Heart right ventricle (tissue), 16 donors: ENCODE data around the gene CEACAM19. TPM values are rescaled to one million over a fixed set of nuclear protein-coding genes. Genes with fewer than 3 reads are reported as not detected.

Experiments
- ATAC-seq, 8 donors: fragments of 200-7000 bp; cut with Tn5 transposase; one replicate each; pipeline ENCODE4 v1.9.1; 2020; ENCODE audit warnings: mild to moderate bottlenecking in 8 of 8, moderate library complexity in 8 of 8, moderate number of reproducible peaks in 1 of 8
- DNase-seq, 2 donors: peaks; one replicate each; pipeline ENCODE4 v3.0.0-alpha.2; 2020
- H3K27ac ChIP-seq, 10 donors: fragments of 200-600 bp; sonication (generic) in 2 of 10; one replicate each; pipeline versions ENCODE4 v1.5.0 to v1.8.0; 2020 to 2022; ENCODE audit warnings: mild to moderate bottlenecking in 3 of 10
- H3K27me3 ChIP-seq, 7 donors: fragments of 200-600 bp; one replicate each; pipeline ENCODE4 v1.8.0; 2021 to 2022; ENCODE audit warnings: mild to moderate bottlenecking in 2 of 7
- H3K36me3 ChIP-seq, 9 donors: fragments of 200-600 bp; sonication (generic) in 1 of 9; one replicate each; pipeline versions ENCODE4 v1.5.0 to v1.8.0; 2020 to 2022; ENCODE audit warnings: mild to moderate bottlenecking in 2 of 9
- H3K4me1 ChIP-seq, 9 donors: fragments of 200-600 bp; sonication (generic) in 1 of 9; one replicate each; pipeline versions ENCODE4 v1.5.0 to v1.8.0; 2020 to 2022; ENCODE audit warnings: mild to moderate bottlenecking in 4 of 9
- H3K4me3 ChIP-seq, 10 donors: fragments of 200-600 bp; sonication (generic) in 2 of 10; one replicate each; pipeline versions ENCODE4 v1.5.0 to v1.8.0; 2020 to 2022; ENCODE audit warnings: mild to moderate bottlenecking in 7 of 10, moderate library complexity in 2 of 10
- H3K9me3 ChIP-seq, 11 donors: fragments of 200-600 bp in 10 of 11; sonication (generic) in 2 of 11; one replicate each; pipeline versions ENCODE4 v1.5.0 to v1.8.0; 2013 to 2022; ENCODE audit warnings: mild to moderate bottlenecking in 2 of 11, control low read depth in 1 of 11, moderate library complexity in 1 of 11
- WGBS, 2 donors: extraction: QIAGEN DNeasy Blood & Tissue Kit; methylation state at CpG; one replicate each; pipeline ENCODE4 v1.1.7; 2013; ENCODE audit warnings: inconsistent platforms in 1 of 2; 5-methylcytosine and 5-hydroxymethylcytosine counted together
- intact Hi-C, 10 donors: fragments of 100-400 bp; cut with DNase I; formaldehyde crosslinking; loops; one replicate each; pipeline versions ENCODE4 v1.11.1 to v1.14.2; 2022
- polyA plus RNA-seq, 2 donors: library from polyadenylated mRNA; stranded (reverse); fragments of 200-250 nt; gene quantifications; one replicate each; pipeline ENCODE4 v1.2.3, GENCODE V29; 2013
- total RNA-seq, 10 donors: library from RNA; stranded (reverse); fragmentation: NEBNext Ultra II Directional in 3 of 10; extraction: Animal tissue kit (Norgen Biotek cat#: 25700) in 3 of 10; gene quantifications; one replicate each; pipeline versions ENCODE4 v1.2.1 to v1.2.4, GENCODE V29; 2021 to 2023
- TF ChIP-seq, protein P1 (sequence below), 9 donors: fragments of 200-600 bp; sonication (generic) in 2 of 9; IDR thresholded peaks; one replicate each; pipeline versions ENCODE4 v1.5.0 to v1.8.0; 2021 to 2022; ENCODE audit warnings: antibody characterized with exemption in 9 of 9, mild to moderate bottlenecking in 5 of 9, moderate library complexity in 1 of 9
- donor health status: Arrhythmogenic right ventricular cardiomyopathy.
- donor health status: ischemic (EF 13 %, LVEDD 7.1; RV severe dilation, severe dysfunction).
- donor health status: healthy with polysubstance abuse.
- donor health status: DM: no; HTN: yes; CAD: no.
- donor health status: DM: no; HTN: no; CAD: no.
- donor health status: ischemic (EF 25% LVEDD 6.9; RV normal size, moderate dysfunction).
- donor health status: ischemic (EF 25% LVEDD 5.7; RV mildly dilated, moderate dysfunction).
- donor health status: healthy.
- donor health status: DM: yes; HTN: yes; CAD: no.
- donor health status: Ischemic cardiomyopathy.
- donor health status: ischemic (EF 35%, LVEDD 5.7; RV mildly dilated, moderate dysfunction).
- donor health status: nonischemic (EF 11% LVEDD 7.7; RV severe dilation, severe dysfunction).
- donor health status: DM: yes; HTN: yes; CAD: no.
- donor health status: PGD.
- donor health status: ischemic (EF 29% LVEDD 5.4; RV normal size, mild dysfunction).
- donor health status: nonischemic (EF 23%, LVEDD 6.1; RV moderate dilation, normal function).

The CEACAM19 gene
- total and polyA plus RNA-seq, 12 donors: 3.3 to 36.8 (median 5.5) TPM

DNA sequence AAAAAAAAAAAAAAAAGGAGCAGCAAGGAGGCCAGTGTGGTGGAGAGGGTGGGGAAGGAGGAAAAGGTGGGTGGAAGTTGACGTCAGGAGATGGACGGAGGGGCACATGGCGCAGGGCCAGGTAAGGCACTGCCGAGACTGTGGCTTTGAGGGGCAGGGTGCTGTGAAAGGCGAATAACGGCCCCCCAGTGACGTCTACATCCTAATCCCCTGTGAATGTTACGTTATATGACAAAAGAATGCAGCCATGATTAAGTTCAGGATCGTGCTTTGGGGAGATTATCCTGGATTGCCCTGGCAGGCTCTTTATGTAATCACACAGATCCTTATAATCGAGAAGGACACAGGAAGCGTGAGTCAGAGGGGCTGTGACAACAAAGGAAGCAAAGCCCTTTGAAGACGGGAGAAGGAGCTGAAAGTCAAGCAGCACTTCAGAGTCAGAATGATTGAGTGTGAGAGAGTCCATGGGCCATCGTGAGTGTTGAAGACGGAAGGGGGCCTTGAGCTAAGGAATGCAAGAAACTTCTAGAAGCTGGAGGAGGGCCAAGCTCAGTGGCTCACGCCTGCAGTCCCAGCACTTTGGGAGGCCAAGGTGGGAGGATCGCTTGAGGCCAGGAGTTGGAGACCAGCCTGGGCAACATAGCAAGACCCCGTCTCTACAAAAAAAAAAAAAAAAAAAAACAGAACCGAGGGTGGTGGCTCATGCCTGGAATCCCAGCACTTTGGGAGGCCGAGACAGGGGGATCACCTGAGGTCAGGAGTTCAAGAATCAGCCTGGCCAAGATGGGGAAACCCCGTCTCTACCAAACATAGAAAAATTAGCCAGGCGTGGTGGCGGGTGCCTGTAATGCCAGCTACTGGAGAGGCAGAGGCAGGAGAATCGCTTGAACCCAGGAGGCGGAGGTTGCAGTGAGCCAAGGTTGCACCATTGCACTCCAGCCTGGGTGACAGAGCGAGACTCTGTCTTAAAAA is 13.9 kb downstream of the CEACAM19 start:
- Histone ChIP-seq H3K4me3 (peak overlapping the region in 1 of 10 donors; percentile 3), H3K4me1 (peaks cover 0 to 60% (median 18%) of the 10 kb centered on the region in 9 donors), H3K27me3 (no peaks in the 10 kb centered on the region), H3K9me3 (no peaks in the 10 kb centered on the region), H3K36me3 (peaks cover 0 to 21% (median 0%) of the 10 kb centered on the region in 9 donors), H3K27ac (peak overlapping the region; percentile 53 to 88 (median 70))
- ATAC-seq (peak; percentile 57 to 87 (median 68)), DNase-seq (peak; percentile 40 to 66)
- 47 to 48% methylated on average over 24 to 25 of the region's 25 CpGs for WGBS, 2 donors
- TF ChIP-seq, protein P1, sequence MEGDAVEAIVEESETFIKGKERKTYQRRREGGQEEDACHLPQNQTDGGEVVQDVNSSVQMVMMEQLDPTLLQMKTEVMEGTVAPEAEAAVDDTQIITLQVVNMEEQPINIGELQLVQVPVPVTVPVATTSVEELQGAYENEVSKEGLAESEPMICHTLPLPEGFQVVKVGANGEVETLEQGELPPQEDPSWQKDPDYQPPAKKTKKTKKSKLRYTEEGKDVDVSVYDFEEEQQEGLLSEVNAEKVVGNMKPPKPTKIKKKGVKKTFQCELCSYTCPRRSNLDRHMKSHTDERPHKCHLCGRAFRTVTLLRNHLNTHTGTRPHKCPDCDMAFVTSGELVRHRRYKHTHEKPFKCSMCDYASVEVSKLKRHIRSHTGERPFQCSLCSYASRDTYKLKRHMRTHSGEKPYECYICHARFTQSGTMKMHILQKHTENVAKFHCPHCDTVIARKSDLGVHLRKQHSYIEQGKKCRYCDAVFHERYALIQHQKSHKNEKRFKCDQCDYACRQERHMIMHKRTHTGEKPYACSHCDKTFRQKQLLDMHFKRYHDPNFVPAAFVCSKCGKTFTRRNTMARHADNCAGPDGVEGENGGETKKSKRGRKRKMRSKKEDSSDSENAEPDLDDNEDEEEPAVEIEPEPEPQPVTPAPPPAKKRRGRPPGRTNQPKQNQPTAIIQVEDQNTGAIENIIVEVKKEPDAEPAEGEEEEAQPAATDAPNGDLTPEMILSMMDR (IDR thresholded peaks at IDR 0.05): no peak
- intact Hi-C loops: loop anchor here in 9 of 10 donors (5.0 to 10.0 kb wide), 5 partner anchors 37 to 270 kb away; partner anchors contain the start of genes NECTIN2 (in 4 of the 9) and CLPTM1 (in 1 of the 9)

DNA sequence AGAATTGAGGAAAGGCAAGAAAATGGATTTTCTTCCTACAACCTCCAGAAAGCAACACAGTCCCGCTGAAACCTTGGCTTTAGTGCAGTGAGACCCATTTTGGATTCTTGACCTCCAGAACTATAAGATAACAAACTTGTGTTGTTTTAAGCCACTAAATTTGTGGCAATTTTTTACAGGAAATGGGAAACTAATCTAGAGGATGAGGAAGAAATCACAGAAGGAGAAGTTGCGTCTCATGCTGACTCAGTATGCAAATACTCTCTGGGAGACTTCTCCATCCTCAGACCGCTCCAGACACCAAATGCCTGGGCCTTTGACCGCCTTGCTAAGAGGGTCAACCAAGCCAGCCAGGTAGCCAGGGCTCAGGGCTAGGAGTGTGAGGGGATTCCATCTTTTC is 14.6 kb downstream of the CEACAM19 start:
- no peak for ATAC-seq
- no peaks in the 10 kb centered on the region for H3K27me3 ChIP-seq
- peak overlapping the region in 1 of 10 donors; percentile 12 for H3K4me3 ChIP-seq
- peaks cover 0 to 14% (median 0%) of the 10 kb centered on the region in 9 donors for H3K36me3 ChIP-seq
- 71 to 72% methylated on average over 4 of the region's 4 CpGs for WGBS, 2 donors
- peaks cover 0 to 60% (median 18%) of the 10 kb centered on the region in 9 donors for H3K4me1 ChIP-seq
- no peaks in the 10 kb centered on the region for H3K9me3 ChIP-seq
- peak in 1 of 2 donors; percentile 34 for DNase-seq
- intact Hi-C loops: loop anchor here in 9 of 10 donors (5.0 to 10.0 kb wide), 5 partner anchors 36 to 269 kb away; partner anchors contain the start of genes NECTIN2 (in 4 of the 9) and CLPTM1 (in 1 of the 9)
- peak overlapping the region in 6 of 10 donors; percentile 68 to 88 (median 73) for H3K27ac ChIP-seq
- TF ChIP-seq, protein P1 (IDR thresholded peaks at IDR 0.05): no peak

DNA sequence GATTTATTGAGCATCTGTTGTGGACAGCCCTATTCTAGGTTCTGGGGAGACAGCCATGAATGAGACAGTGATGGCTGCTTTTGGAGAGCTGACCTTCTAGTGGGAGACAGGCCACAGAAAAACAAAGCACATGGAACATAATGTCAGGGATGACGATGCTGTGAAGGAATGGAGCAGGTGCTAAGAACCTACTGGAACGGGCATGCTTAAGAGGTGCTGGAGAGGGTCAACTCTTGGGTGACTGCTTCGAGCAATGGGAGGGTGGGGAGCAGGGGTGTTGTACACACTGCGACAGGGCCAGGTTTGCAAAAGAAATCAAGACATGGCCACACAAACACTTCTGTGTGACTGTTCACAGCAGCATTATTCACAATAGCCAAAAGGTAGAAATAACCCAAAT is 15.6 kb downstream of the CEACAM19 start:
- peaks cover 0 to 69% (median 26%) of the 10 kb centered on the region in 9 donors for H3K4me1 ChIP-seq
- H3K27me3 ChIP-seq: no peaks in the 10 kb centered on the region
- ATAC-seq (no peak), DNase-seq (no peak)
- H3K36me3 ChIP-seq: peaks cover 0 to 7% (median 0%) of the 10 kb centered on the region in 9 donors
- WGBS, 2 donors: 83 to 90% methylated on average over 4 of the region's 4 CpGs
- H3K27ac ChIP-seq: peak overlapping the region in 1 of 10 donors; percentile 88
- H3K9me3 ChIP-seq: no peaks in the 10 kb centered on the region
- H3K4me3 ChIP-seq: no peak overlapping the region
- intact Hi-C loops: loop anchor here in 9 of 10 donors (5.0 to 10.0 kb wide), 5 partner anchors 35 to 268 kb away; partner anchors contain the start of genes NECTIN2 (in 4 of the 9) and CLPTM1 (in 1 of the 9)
- TF ChIP-seq, protein P1 (IDR thresholded peaks at IDR 0.05): no peak

DNA sequence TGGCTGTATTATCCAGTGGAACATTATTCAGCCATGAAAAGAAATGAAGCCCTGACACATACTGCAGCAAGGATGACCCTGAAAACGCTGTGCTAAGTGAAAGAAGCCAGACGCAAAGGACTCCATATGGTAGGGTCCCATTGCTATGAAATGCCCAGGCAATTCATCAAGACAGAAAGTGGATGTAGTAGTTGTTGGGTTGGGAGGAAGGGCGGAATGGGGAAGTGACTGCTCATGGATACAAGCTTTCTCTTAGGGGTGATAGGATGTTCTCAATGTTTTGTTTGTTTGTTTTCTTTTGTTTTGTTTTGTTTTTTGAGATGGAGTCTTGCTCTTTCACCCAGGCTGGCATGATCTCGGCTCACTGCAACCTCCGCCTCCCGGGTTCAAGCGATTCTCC is 16.6 kb downstream of the CEACAM19 start:
- peaks cover 0 to 79% (median 34%) of the 10 kb centered on the region in 9 donors for H3K4me1 ChIP-seq
- 91% methylated on average over 7 of the region's 7 CpGs for WGBS, 2 donors

More for the DNA sequence above, 16.6 kb downstream of the CEACAM19 start:
- intact Hi-C loops: loop anchor here in 9 of 10 donors (2.0 to 10.0 kb wide), 8 partner anchors 31 to 267 kb away; partner anchors contain the start of genes NECTIN2 (in 4 of the 9) and CLPTM1 (in 1 of the 9)
- Histone ChIP-seq H3K36me3 (no peaks in the 10 kb centered on the region), H3K4me3 (no peak overlapping the region), H3K27me3 (no peaks in the 10 kb centered on the region), H3K27ac (peak overlapping the region in 1 of 10 donors; percentile 20), H3K9me3 (no peaks in the 10 kb centered on the region)
- no peak for ATAC-seq
- TF ChIP-seq, protein P1 (IDR thresholded peaks at IDR 0.05): no peak
- DNase-seq: no peak
